ENCODE results near the gene TMEM134.
A peak's percentile ranks its signal among the peaks of the same experiment; 100 is the strongest.

DNA sequence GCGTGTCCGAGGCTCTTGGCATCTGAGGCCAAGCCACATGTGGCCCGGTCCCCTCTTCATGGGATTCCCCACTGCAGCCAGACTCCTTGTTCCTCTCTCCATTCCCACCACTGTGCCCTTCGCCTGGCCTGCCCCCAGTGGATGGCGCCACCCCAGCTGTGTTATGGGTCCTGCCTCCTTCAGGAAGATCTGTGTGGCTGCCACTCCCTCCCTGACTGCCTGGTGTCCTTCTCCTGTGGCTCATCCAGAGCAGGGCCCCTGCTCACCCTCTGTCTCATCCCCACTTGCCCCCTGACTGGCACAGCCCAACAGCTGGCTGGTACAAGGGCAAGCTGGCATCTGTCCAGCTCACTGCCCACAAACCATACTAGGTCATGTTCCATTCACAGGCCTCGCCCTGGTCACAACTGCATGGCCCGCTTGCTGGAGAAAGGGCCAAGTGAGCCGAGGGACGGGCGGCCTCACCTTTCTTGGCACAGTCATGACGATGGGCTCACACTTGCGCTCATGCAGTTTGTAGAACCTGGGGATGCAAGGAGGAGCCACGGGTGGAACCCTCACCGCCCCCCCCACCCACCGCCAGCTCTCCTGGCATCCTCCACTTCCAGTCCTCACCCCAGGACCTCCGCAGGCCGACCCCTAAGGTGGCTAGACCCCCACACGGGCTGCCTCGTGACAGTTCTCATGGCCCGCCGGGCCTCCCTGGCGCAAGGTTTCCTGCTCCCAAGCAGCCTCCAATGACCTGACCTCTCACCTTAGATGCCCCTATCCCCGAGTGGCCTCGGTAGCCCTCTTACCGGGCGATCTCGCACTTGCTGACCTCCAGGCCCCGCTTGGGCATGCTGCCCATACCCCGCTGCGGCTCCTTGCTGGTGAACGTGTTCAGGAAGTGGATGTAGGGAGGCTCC, 29.5 kb downstream of the TMEM134 start:
- TF ChIP-seq, protein P1, sequence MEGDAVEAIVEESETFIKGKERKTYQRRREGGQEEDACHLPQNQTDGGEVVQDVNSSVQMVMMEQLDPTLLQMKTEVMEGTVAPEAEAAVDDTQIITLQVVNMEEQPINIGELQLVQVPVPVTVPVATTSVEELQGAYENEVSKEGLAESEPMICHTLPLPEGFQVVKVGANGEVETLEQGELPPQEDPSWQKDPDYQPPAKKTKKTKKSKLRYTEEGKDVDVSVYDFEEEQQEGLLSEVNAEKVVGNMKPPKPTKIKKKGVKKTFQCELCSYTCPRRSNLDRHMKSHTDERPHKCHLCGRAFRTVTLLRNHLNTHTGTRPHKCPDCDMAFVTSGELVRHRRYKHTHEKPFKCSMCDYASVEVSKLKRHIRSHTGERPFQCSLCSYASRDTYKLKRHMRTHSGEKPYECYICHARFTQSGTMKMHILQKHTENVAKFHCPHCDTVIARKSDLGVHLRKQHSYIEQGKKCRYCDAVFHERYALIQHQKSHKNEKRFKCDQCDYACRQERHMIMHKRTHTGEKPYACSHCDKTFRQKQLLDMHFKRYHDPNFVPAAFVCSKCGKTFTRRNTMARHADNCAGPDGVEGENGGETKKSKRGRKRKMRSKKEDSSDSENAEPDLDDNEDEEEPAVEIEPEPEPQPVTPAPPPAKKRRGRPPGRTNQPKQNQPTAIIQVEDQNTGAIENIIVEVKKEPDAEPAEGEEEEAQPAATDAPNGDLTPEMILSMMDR (IDR thresholded peaks at IDR 0.05; ENCODE audit: extremely low read depth in 1 of 2, insufficient read depth in 1 of 2, low read depth in 1 of 2, low read length in 2 of 2): peak in 1 of 2 donors; percentile 13
- TF ChIP-seq POLR2A (IDR thresholded peaks at IDR 0.05; ENCODE audit: low read depth, low read length) (peak; percentile 13), EZH2 (IDR thresholded peaks at IDR 0.05; ENCODE audit: borderline replicate concordance, low read depth, low read length, severe bottlenecking) (no peak), POLR2AphosphoS5 (IDR thresholded peaks at IDR 0.05; ENCODE audit: insufficient read depth, low read depth, low read length) (peak; percentile 16), GATA2 (IDR thresholded peaks at IDR 0.05; ENCODE audit: insufficient read depth, insufficient read length, low read depth, low read length) (no peak), MYC (IDR thresholded peaks at IDR 0.05; ENCODE audit: low read depth, low read length) (no peak), JUN (IDR thresholded peaks at IDR 0.05; ENCODE audit: borderline replicate concordance, insufficient read depth, insufficient read length, low read depth) (no peak), FOS (IDR thresholded peaks at IDR 0.05; ENCODE audit: borderline replicate concordance, insufficient read depth, low read length) (no peak)
- TF ChIP-seq, protein P2, sequence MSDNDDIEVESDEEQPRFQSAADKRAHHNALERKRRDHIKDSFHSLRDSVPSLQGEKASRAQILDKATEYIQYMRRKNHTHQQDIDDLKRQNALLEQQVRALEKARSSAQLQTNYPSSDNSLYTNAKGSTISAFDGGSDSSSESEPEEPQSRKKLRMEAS (IDR thresholded peaks at IDR 0.05; ENCODE audit: insufficient read depth, insufficient read length): no peak
